GM12872 (cell line): ENCODE results near the gene SERTAD4.

ENCODE experiments used
- TF ChIP-seq, protein P1 (sequence below): IDR thresholded peaks from 3 replicates; pipeline ENCODE4 v1.5.1; 2011; ENCODE audit warnings: low read depth, mild to moderate bottlenecking, low read length, moderate library complexity; ENCODE audit not compliant: insufficient read depth

The SERTAD4 gene

DNA sequence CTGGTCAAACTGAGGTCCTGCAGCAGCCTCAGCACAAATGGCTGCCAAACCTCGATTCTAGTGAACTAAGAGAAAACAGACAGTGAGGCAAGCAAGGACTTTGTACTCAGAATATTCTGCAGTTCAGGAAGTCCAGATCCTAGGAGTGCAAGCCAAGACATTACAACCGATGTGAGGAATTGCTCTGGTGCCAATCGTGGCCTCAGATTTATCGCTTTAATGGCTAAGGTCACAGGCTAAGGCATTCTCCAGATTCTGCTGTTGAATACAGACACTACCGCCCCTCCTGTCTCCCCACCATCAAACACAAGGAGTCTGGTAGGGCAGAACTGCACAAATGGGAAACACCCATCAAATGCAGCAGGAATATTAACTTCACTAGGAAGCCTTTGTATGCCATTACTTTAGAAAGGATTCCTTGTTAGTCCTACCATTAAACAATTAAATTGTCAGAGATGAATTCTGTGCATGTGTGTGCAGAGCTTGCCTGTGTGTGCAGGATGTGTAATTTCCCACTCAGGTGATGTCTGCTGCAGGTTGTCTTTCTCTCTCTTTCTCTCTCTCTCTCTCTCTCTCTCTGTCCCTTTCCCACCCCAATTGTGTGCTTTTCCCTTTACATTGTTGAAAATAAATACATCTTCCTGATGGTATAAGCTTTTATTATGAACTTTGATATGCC lies 9.2 kb upstream of the SERTAD4 start:
- TF ChIP-seq, protein P1, sequence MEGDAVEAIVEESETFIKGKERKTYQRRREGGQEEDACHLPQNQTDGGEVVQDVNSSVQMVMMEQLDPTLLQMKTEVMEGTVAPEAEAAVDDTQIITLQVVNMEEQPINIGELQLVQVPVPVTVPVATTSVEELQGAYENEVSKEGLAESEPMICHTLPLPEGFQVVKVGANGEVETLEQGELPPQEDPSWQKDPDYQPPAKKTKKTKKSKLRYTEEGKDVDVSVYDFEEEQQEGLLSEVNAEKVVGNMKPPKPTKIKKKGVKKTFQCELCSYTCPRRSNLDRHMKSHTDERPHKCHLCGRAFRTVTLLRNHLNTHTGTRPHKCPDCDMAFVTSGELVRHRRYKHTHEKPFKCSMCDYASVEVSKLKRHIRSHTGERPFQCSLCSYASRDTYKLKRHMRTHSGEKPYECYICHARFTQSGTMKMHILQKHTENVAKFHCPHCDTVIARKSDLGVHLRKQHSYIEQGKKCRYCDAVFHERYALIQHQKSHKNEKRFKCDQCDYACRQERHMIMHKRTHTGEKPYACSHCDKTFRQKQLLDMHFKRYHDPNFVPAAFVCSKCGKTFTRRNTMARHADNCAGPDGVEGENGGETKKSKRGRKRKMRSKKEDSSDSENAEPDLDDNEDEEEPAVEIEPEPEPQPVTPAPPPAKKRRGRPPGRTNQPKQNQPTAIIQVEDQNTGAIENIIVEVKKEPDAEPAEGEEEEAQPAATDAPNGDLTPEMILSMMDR, result no peak

DNA sequence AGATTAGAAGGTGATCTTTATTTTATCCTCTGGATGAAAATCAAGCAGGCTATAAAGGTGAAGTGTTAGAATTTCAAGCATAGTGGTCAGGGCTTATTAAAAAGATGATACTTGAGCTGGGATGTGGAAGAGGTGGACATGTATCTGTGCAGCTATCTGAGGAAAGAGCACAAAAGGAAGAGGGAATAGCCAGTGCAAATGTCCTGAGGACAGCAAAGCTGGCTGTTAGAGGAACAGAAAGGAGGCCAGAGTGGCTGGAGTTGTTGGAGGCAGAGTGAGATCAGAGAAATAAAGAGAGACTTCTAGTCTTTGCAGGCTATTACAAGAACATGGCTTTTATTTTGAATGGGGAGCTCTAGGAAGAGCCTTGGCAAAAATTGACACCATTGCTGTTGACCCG lies 4.4 kb upstream of the SERTAD4 start:
- TF ChIP-seq, protein P1, result no peak

DNA sequence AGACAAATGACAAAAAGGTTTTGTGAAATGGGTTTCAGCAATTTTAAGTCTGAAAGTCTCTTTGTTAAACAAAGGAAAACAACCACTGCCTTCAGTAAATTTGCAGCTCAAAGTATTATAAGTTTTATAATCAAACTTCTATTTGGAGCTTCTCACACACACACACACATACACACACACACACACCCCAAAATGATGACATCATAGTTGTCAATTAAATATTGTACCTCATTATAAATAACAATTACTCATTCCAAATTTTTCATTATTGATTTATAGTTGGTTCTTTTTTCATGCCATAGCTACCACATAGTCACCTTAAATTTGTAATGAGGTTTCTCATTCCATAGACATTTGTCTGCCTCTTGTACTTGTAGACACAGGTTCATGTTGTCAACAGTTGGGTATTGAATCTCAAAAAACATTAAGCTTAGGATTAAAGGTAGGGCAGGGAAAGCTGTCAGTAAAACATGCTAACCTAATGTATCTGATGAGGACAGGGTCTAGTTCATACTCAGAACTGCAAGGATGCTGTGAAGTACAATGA lies 2.4 kb upstream of the SERTAD4 start:
- TF ChIP-seq, protein P1, result no peak

DNA sequence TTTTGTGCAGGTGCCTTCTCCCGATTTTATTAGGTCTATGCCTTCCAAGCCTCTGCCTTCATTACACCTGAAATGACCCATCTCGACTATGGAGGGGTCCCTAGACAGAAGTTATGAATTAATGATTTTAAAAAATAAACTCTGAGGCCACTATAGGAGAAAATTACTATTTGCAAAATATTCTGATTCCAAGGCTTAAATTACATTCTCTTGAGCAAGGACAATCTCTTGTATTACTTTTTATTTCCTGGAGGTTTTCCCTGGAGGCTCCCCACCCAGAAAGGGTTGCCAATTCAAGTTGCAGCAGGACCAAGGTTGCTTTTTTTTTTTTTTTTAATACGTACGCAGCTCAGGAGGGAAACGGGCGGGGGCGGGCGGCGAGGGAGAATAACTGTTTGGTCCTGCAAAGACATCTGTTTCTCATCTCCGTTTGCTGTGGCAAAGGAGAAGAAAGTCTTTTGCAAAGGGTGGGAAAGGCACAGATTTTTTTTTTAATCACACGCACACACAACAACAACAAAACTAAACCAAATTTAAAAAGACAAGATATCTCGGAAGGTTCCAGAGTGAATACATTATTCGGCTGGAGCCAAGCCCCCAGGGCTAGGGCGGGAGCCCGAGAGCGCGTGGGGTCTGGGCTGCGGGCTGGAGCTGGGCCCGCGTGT lies 618 bp upstream of the SERTAD4 start:
- TF ChIP-seq, protein P1, result no peak

DNA sequence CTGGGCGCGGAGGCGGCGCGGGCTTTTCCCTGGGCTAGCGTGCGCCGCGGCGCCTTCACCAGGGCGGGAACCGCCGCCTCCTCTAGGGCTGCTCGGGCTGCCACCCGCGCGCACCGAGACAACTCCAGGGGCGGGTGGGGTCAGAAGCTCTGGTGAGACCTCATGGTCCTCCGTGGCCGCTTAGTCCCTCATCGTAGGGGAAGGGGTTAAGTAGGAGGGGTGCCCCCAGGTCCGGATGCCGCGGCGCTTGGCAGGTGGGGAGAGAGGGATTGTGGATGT lies 559 bp downstream of the SERTAD4 start:
- TF ChIP-seq, protein P1, result no peak

DNA sequence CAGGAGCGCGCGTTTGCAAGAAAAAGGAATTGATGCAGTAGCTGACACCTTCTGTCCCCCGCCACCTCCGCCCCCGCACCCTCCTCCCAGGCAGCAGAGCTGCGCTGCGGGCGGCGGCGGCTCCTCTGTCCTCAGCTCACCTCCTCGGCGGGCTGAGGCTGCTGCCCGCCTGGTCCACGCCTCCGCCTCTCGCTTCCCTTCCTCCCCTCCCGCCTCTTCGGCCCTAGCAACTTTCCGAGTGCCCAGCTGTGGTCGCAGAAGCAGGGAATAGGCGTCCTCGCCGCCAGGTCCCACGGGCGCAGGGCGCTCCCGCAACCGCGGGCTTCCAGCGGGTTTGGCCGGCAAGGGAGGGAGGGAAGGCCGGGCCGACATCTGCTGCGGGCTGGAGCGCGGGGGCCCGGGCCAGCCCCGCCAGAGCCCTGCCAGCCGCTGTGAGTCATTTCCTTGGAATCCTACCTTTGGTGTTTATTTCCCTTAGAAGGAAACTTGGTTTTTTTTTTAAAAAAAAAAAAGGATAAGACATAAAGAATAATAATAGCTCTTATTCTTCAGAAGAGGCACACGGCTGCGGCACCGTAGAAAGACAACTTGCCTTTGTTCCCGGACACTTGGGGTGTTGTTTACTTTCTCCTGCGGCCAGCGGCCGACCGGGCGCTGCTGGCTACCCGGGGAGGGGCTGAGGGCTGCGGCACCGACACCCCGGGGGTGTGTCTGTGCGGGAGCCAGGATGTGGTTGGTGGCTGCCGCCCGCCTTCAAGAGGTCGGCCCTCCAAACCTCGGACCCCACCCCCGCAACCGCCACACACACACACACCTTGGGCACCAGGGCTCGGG lies 1.1 kb downstream of the SERTAD4 start:
- TF ChIP-seq, protein P1, result no peak

DNA sequence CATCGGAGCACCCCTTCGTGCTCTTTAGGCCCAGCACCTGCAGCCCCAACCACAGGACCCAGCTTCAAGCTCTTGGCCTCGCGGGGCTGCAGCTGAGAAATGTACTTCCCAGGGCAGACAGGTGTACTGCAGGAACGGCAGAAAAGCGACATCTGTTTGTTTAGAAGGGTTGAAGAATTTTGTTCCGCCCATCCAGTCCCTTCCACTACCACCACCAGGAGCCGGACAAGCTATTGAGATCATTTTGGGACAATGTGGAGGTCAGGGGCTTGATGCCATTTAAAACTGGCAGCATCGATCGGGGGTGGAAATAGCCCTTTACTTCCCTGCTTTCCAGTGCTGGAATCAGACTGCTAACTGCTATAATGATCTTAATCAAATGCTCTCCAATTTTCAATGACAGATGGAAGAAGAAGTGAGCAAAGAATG lies 1.7 kb downstream of the SERTAD4 start:
- TF ChIP-seq, protein P1, result no peak
